GM23338 (cell line): Measurements from ENCODE around the gene HMGN4. TPM values are rescaled to one million over a fixed set of nuclear protein-coding genes. Genes with fewer than 3 reads are reported as not detected.

Experiments
- ATAC-seq: fragments of 200-7000 bp; cut with Tn5 transposase; 3 replicates; pipeline ENCODE4 v1.9.1; 2020
- DNase-seq: peaks from one replicate; pipeline ENCODE4 v3.0.0-alpha.2; 2015; ENCODE audit warnings: low spot score
- H2AFZ ChIP-seq: fragments of 200-600 bp; sonication (generic); 2 replicates; pipeline ENCODE4 v1.8.0; 2016; ENCODE audit warnings: antibody characterized with exemption, mild to moderate bottlenecking, moderate library complexity
- H3F3A ChIP-seq: fragments of 200-600 bp; sonication (generic); replicated peaks from 2 replicates; pipeline ENCODE4 v1.8.0; 2017; ENCODE audit warnings: antibody characterized with exemption, mixed run types, low read depth
- H3K27ac ChIP-seq: fragments of 200-600 bp; sonication (generic); 2 replicates; pipeline ENCODE4 v1.6.1; 2016; ENCODE audit warnings: low read depth
- H3K27me3 ChIP-seq: fragments of 200-600 bp; sonication (generic); 2 replicates; pipeline ENCODE4 v1.8.0; 2016; ENCODE audit warnings: mild to moderate bottlenecking, mixed run types, moderate library complexity; ENCODE audit not compliant: insufficient read depth
- H3K36me3 ChIP-seq: fragments of 200-600 bp; sonication (generic); 2 replicates; pipeline ENCODE4 v1.8.0; 2016; ENCODE audit warnings: mild to moderate bottlenecking; ENCODE audit not compliant: insufficient read depth
- H3K4me1 ChIP-seq: fragments of 200-600 bp; sonication (generic); 2 replicates; pipeline ENCODE4 v1.8.0; 2016; ENCODE audit warnings: mild to moderate bottlenecking, moderate library complexity; ENCODE audit not compliant: insufficient read depth
- H3K4me2 ChIP-seq: fragments of 200-600 bp; sonication (generic); 2 replicates; pipeline ENCODE4 v1.7.1; 2017; ENCODE audit warnings: mixed run types
- H3K4me3 ChIP-seq: fragments of 200-600 bp; sonication (generic); 2 replicates; pipeline ENCODE4 v1.6.1; 2016; ENCODE audit warnings: mixed run types
- H3K79me2 ChIP-seq: fragments of 200-600 bp; sonication (generic); replicated peaks from 2 replicates; pipeline ENCODE4 v1.8.0; 2017; ENCODE audit warnings: mild to moderate bottlenecking; ENCODE audit not compliant: insufficient read depth
- H3K9me2 ChIP-seq: fragments of 200-600 bp; sonication (generic); 2 replicates; pipeline ENCODE4 v1.8.0; 2017; ENCODE audit not compliant: insufficient read depth
- H4K20me1 ChIP-seq: fragments of 200-600 bp; sonication (generic); replicated peaks from 2 replicates; pipeline ENCODE4 v1.8.0; 2017; ENCODE audit warnings: mild to moderate bottlenecking; ENCODE audit not compliant: insufficient read depth
- H3K27ac Mint-ChIP-seq: 2 replicates; pipeline ENCODE4 v1.8.0; 2020; ENCODE audit warnings: inconsistent platforms, mild to moderate bottlenecking, moderate library complexity, mixed read lengths
- H3K27me3 Mint-ChIP-seq: 3 replicates; pipeline ENCODE4 v1.8.0; 2022; ENCODE audit warnings: low read depth, mild to moderate bottlenecking, moderate library complexity, mixed read lengths, inconsistent platforms; ENCODE audit not compliant: insufficient read depth, poor library complexity
- H3K36me3 Mint-ChIP-seq: 3 replicates; pipeline ENCODE4 v1.8.0; 2021; ENCODE audit warnings: low read depth, mild to moderate bottlenecking, inconsistent platforms, moderate library complexity, mixed read lengths
- H3K4me1 Mint-ChIP-seq: 3 replicates; pipeline ENCODE4 v1.8.0; 2020; ENCODE audit warnings: mild to moderate bottlenecking, inconsistent platforms, mixed read lengths
- H3K4me3 Mint-ChIP-seq: 3 replicates; pipeline ENCODE4 v1.8.0; 2021; ENCODE audit warnings: moderate library complexity, mild to moderate bottlenecking, inconsistent platforms, mixed read lengths
- H3K9me3 Mint-ChIP-seq: 3 replicates; pipeline ENCODE4 v1.8.0; 2020; ENCODE audit warnings: moderate library complexity, mild to moderate bottlenecking, inconsistent platforms, mixed read lengths
- ETS1 ChIP-seq: IDR thresholded peaks from 2 replicates; pipeline ENCODE4 v1.6.1; 2016; ENCODE audit warnings: antibody characterized with exemption
- REST ChIP-seq: IDR thresholded peaks from one replicate; pipeline ENCODE4 v1.6.1; 2018; ENCODE audit warnings: antibody characterized with exemption; ENCODE audit not compliant: unreplicated experiment
- polyA plus RNA-seq: library from polyadenylated mRNA; unstranded; fragments of >200 nt; fragmentation: Nextera tagmentation; extraction: Ambion mirVana; gene quantifications from 2 replicates; pipeline ENCODE4 v1.2.1, GENCODE V29; 2016
- total RNA-seq: library from RNA; depleted of rRNA; stranded (reverse); fragments of >200 nt; shearing (Covaris generic); gene quantifications from 2 replicates; pipeline ENCODE4 v1.2.3, GENCODE V29; 2014

Gene HMGN4
- total and polyA plus RNA-seq, 2 experiments from 2014 or later = 35.3 to 91.4 TPM

- ATAC-seq = peak; percentile 50
Observed at GRCh38 chr6:26594730-26595632, 56.8 kb downstream of the HMGN4 start.

More at GRCh38 chr6:26594730-26595632, 56.8 kb downstream of the HMGN4 start:
- H3K79me2 ChIP-seq = peaks cover 13% of the 10 kb centered on the region
- Mint-ChIP-seq H3K4me1 (peaks cover 3% of the 10 kb centered on the region; the same call in 2 of the 3 replicates), H3K27ac (no peak overlapping the region), H3K36me3 (peaks cover 12% of the 10 kb centered on the region), H3K27me3 (peaks cover 10% of the 10 kb centered on the region), H3K4me3 (no peak overlapping the region), H3K9me3 (peaks cover 3% of the 10 kb centered on the region; the same call in 1 of the 3 replicates)
- peak overlapping the region; percentile 66 for H3K4me3 ChIP-seq
- no peaks in the 10 kb centered on the region for H3K9me2 ChIP-seq
- no peaks in the 10 kb centered on the region for H4K20me1 ChIP-seq
- 0 out of 2 replicates have a peak, but pooled peaks cover 1% of the 10 kb centered on the region for H3F3A ChIP-seq
- H3K36me3 ChIP-seq = peaks cover 6% of the 10 kb centered on the region; the same call in 1 of the 2 replicates
- no peaks in the 10 kb centered on the region for H3K4me1 ChIP-seq
- TF ChIP-seq REST (no peak), ETS1 (0 out of 2 replicates have a peak, but pooled peaks have one; percentile 38)
- H3K27ac ChIP-seq = no peak overlapping the region
- H2AFZ ChIP-seq = peak overlapping the region; percentile 40; the same call in 1 of the 2 replicates
- peak; percentile 82 for DNase-seq
- H3K4me2 ChIP-seq = peak overlapping the region; percentile 80
- no peaks in the 10 kb centered on the region for H3K27me3 ChIP-seq
